Psoas muscle (tissue), 8 donors: ENCODE data around the gene C16orf74. TPM values are rescaled to one million over a fixed set of nuclear protein-coding genes. Genes with fewer than 3 reads are reported as not detected.

Experiments used
- ATAC-seq, 4 donors: fragments of 200-7000 bp; cut with Tn5 transposase; one replicate each; pipeline ENCODE4 v1.9.1; 2020; ENCODE audit warnings: moderate library complexity in 3 of 4, mild to moderate bottlenecking in 2 of 4
- DNase-seq, 2 donors: peaks; one replicate each; pipeline ENCODE4 v3.0.0-alpha.2; 2020
- H3K27ac ChIP-seq: fragments of 200-600 bp; one replicate; pipeline ENCODE4 v1.8.0; 2022
- H3K27me3 ChIP-seq, 3 donors: fragments of 200-600 bp in 1 of 3; one replicate each; pipeline versions ENCODE4 v1.6.1 to v1.8.0; 2013 to 2022; ENCODE audit warnings: low read length in 2 of 3, mild to moderate bottlenecking in 2 of 3, moderate library complexity in 1 of 3; ENCODE audit not compliant: insufficient read depth in 3 of 3
- H3K36me3 ChIP-seq, 2 donors: fragments of 200-600 bp in 1 of 2; one replicate each; pipeline versions ENCODE4 v1.6.1 to v1.8.0; 2013 to 2022; ENCODE audit warnings: low read depth in 1 of 2, mild to moderate bottlenecking in 1 of 2, moderate library complexity in 1 of 2; ENCODE audit not compliant: insufficient read depth in 1 of 2
- H3K4me1 ChIP-seq: fragments of 200-600 bp; one replicate; pipeline ENCODE4 v1.8.0; 2022
- H3K4me3 ChIP-seq: fragments of 200-600 bp; one replicate; pipeline ENCODE4 v1.8.0; 2022; ENCODE audit warnings: mild to moderate bottlenecking
- H3K9me3 ChIP-seq: fragments of 200-600 bp; one replicate; pipeline ENCODE4 v1.8.0; 2022
- CTCF ChIP-seq: fragments of 200-600 bp; IDR thresholded peaks from one replicate; pipeline ENCODE4 v1.8.0; 2022; ENCODE audit warnings: antibody characterized with exemption
- WGBS, 3 donors: extraction: QIAGEN DNeasy Blood & Tissue Kit; methylation state at CpG; one replicate each; pipeline versions ENCODE4 v1.1.6 to v1.1.7; 2013; 5-methylcytosine and 5-hydroxymethylcytosine counted together
- intact Hi-C, 2 donors: fragments of 100-400 bp; cut with DNase I; formaldehyde crosslinking; loops; one replicate each; pipeline versions ENCODE4 v1.11.0 to v1.14.2; 2022
- polyA plus RNA-seq, 3 donors: library from polyadenylated mRNA; stranded (reverse); fragments of 200-250 nt; gene quantifications; one replicate each; pipeline ENCODE4 v1.2.3, GENCODE V29; 2013
- total RNA-seq, 4 donors: library from RNA; stranded (reverse); fragmentation: NEBNext Ultra II Directional in 2 of 4; extraction: Animal tissue kit (Norgen Biotek cat#: 25700) in 2 of 4; gene quantifications; one replicate each; pipeline versions ENCODE4 v1.2.1 to v1.2.4, GENCODE V29; 2021 to 2023
- donor health status: healthy with polysubstance abuse.
- donor health status: DM: no; HTN: no; CAD: no; lungs with moderate emphysema.
- donor health status: Bipolar disorder and iron deficiency.
- donor health status: healthy.
- donor health status: DM: yes; HTN: yes; CAD: no.
- donor health status: DM: no; HTN: no; CAD: no.
- donor health status: DM: no; HTN: no; CAD: no.
- donor health status: DM: yes; HTN: yes; CAD: no.

Gene C16orf74
- total and polyA plus RNA-seq, 7 donors, result 0.13 to 3.8 (median 0.24) TPM; not detected in 2

DNA sequence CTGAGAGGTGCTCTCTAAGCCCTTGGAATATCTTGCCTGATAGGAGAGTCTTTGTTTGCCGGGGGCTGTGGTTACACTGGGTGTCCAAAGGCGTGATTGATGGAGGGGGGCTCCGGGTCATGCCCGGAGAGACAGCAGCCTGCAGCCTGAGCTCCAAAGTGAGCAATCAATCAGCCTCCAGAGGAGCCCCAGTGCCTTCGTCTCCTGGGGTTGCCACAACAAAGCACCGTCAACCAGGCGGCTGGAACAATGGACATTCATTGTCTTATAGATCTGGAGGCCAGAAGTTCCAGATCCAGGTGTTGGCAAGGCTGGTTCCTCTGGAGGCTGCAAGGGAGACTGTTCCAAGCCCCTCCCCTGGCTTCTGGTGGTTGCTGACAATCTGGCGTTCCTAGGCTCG, 38.1 kb downstream of the C16orf74 start:
- Histone ChIP-seq H3K4me1 (no peaks in the 10 kb centered on the region), H3K27ac (no peak overlapping the region), H3K36me3 (no peaks in the 10 kb centered on the region), H3K4me3 (no peak overlapping the region), H3K27me3 (peaks cover 0 to 2% (median 0%) of the 10 kb centered on the region in 3 donors), H3K9me3 (no peaks in the 10 kb centered on the region)
- TF ChIP-seq CTCF, result no peak
- no peak for DNase-seq
- intact Hi-C loops, result no loop called here
- ATAC-seq, result no peak
- WGBS, 3 donors, result 47 to 54% (median 53%) methylated on average over 9 of the region's 9 CpGs

GRCh38 chr16:85711982-85712587, 38.8 kb downstream of the C16orf74 start:
- ATAC-seq (no peak), DNase-seq (no peak)
- Histone ChIP-seq H3K27me3 (peaks cover 0 to 2% (median 0%) of the 10 kb centered on the region in 3 donors), H3K9me3 (no peaks in the 10 kb centered on the region), H3K4me1 (no peaks in the 10 kb centered on the region), H3K36me3 (no peaks in the 10 kb centered on the region), H3K27ac (no peak overlapping the region), H3K4me3 (no peak overlapping the region)
- WGBS, 3 donors, result 88 to 95% (median 95%) methylated on average over 6 of the region's 6 CpGs
- TF ChIP-seq CTCF, result no peak
- intact Hi-C loops, result no loop called here

DNA sequence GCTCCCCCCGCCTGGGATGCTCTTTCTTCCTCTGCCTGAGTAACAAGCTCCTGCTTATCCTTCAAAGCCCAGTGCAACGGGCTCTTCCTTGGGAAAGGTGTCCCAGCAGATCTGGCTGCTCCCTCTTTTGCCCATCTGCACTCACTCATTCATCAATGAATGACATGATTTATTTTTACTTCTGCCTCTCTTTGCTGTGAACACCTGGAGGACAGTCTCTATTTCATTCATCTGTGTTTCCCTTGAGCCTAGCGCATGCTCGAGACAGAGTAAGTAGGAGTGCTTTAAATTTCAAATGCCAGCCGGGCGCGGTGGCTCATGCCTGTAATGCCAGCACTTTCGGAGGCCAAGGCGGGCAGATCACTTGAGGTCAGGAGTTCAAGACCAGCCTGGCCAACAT, 40.2 kb downstream of the C16orf74 start:
- Histone ChIP-seq H3K36me3 (no peaks in the 10 kb centered on the region), H3K4me1 (no peaks in the 10 kb centered on the region), H3K9me3 (no peaks in the 10 kb centered on the region), H3K4me3 (no peak overlapping the region), H3K27me3 (peaks cover 0 to 2% (median 0%) of the 10 kb centered on the region in 3 donors), H3K27ac (no peak overlapping the region)
- intact Hi-C loops, result no loop called here
- WGBS, 3 donors, result 70 to 82% (median 81%) methylated on average over 9 of the region's 9 CpGs
- no peak for TF ChIP-seq CTCF
- DNase-seq, result no peak
- ATAC-seq, result no peak

DNA sequence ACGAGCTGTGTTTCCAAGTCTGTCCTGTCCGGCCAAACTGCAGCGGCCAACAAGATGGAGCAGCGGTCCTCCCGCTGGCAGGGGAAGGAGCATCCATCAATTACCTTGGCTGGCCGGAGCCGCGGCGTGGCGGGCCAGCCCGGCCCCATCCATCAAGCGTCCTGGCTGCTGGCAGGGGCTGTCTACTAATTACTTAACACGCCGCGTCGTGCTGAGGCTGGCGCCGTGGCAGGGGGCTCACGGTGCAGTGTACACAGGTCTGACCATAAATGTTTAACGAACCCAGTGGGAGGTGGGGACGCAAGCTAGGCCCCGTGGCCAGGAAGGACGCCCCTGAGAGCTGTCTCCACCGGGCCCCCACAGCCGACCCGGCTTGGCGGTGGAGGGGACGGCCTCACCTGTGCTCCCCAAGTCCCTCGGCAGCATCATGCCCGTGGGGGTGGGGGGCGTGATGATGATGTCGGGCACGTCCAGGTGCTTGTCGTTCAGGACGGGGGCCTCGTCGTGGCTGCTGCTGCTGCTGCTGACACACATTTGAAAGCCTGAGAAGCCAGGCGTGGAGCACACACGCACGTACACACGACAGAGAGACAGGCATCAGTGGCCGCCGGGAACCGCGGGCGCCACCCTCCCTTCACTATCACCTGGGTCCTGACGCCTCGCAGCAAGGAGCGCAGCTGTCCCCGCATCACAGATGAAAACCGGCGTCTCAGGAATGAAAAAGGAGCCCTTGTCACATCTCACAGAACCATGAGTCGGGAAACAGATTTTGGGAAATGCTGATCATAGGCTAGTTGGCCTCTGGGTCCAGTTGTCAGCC, 40.9 kb downstream of the C16orf74 start:
- WGBS, 3 donors, result 54 to 62% (median 57%) methylated on average over 53 of the region's 53 CpGs
- no peaks in the 10 kb centered on the region for H3K9me3 ChIP-seq
- intact Hi-C loops, result no loop called here
- no peak for DNase-seq
- H3K27ac ChIP-seq, result no peak overlapping the region
- H3K4me3 ChIP-seq, result no peak overlapping the region
- ATAC-seq, result no peak
- no peak for TF ChIP-seq CTCF
- H3K27me3 ChIP-seq, result peaks cover 0 to 2% (median 0%) of the 10 kb centered on the region in 3 donors
- H3K4me1 ChIP-seq, result no peaks in the 10 kb centered on the region
- H3K36me3 ChIP-seq, result no peaks in the 10 kb centered on the region
